ENCODE data around the gene MEGF11. TPM values are rescaled to one million over a fixed set of nuclear protein-coding genes. Genes with fewer than 3 reads are reported as not detected.

The MEGF11 gene
- total RNA-seq, 6 experiments from 2014 or later: not detected

DNA sequence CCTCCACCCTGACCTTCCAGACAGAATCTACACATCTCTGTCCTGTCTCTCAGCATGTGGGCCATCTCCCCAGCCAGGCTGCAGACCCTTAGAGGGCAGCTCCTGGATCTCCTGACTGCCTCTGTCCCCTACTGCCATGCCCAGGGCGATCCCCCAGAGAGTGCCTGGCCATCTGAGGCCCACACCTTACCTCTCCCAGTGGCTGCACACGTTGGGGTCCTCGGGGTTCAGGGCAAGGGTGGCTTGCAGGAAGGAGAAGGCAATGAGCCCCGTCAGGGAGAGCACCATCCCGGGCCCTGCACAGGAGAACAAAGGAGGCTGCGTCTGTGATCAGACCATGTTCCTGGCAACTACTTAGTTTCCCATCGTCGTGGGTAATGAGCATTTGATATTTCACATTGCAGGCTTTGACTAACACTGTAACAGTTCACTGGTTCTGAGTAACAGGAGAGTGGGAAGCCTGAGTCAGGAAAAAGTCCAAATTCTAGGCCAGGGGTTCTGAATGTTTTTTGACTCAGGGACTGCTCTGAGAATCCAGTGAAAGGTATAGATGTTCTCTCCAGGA lies 125.4 kb downstream of the MEGF11 start:
- no peak overlapping the region for H3K4me3 ChIP-seq
- H3K4me1 ChIP-seq: no peaks in the 10 kb centered on the region
- TF ChIP-seq, protein P1, sequence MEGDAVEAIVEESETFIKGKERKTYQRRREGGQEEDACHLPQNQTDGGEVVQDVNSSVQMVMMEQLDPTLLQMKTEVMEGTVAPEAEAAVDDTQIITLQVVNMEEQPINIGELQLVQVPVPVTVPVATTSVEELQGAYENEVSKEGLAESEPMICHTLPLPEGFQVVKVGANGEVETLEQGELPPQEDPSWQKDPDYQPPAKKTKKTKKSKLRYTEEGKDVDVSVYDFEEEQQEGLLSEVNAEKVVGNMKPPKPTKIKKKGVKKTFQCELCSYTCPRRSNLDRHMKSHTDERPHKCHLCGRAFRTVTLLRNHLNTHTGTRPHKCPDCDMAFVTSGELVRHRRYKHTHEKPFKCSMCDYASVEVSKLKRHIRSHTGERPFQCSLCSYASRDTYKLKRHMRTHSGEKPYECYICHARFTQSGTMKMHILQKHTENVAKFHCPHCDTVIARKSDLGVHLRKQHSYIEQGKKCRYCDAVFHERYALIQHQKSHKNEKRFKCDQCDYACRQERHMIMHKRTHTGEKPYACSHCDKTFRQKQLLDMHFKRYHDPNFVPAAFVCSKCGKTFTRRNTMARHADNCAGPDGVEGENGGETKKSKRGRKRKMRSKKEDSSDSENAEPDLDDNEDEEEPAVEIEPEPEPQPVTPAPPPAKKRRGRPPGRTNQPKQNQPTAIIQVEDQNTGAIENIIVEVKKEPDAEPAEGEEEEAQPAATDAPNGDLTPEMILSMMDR (IDR thresholded peaks at IDR 0.05): no peak
- TF ChIP-seq POLR2A (IDR thresholded peaks at IDR 0.05): no peak
- ATAC-seq (no peak), DNase-seq (no peak)
- H3K9me3 ChIP-seq: no peaks in the 10 kb centered on the region
- intact Hi-C loops (cut with DNase I): no loop called here
- H3K27me3 ChIP-seq: no peaks in the 10 kb centered on the region
- H3K27ac ChIP-seq: no peak overlapping the region
- no peaks in the 10 kb centered on the region for H3K36me3 ChIP-seq
- 62% methylated on average over 5 of the region's 8 CpGs for whole genome bisulfite sequencing (ENCODE audit: insufficient coverage, low coverage, low lambda C conversion rate, missing lambda C conversion rate)

DNA sequence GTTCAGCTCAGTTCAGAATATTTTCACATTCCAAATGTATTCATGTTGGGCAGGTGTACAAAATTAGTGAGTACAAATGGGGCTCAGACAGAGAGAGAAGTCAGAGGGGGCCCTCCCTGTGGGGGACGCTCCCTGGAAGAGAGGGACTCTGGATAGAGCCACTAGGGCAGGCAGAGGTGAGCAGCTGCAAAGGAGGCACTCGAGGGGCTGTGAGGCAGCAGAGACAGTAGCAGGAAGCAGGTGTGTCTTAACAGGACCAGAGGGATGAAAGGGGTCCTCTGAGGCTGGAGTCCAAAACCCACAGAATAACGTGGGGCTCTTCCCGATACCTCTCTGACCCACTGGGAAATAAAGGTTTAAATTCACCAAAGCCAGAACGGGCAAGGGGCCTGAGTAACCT lies 127.1 kb downstream of the MEGF11 start:
- ATAC-seq (no peak), DNase-seq (no peak)
- no peaks in the 10 kb centered on the region for H3K36me3 ChIP-seq
- H3K4me3 ChIP-seq: no peak overlapping the region
- no peaks in the 10 kb centered on the region for H3K9me3 ChIP-seq
- no peaks in the 10 kb centered on the region for H3K4me1 ChIP-seq
- 46% methylated on average over 5 of the region's 5 CpGs for WGBS (ENCODE audit: insufficient coverage, low coverage, low lambda C conversion rate, missing lambda C conversion rate)
- H3K27me3 ChIP-seq: no peaks in the 10 kb centered on the region
- TF ChIP-seq, protein P1 (IDR thresholded peaks at IDR 0.05): no peak
- no peak for TF ChIP-seq POLR2A (IDR thresholded peaks at IDR 0.05)
- intact Hi-C loops (cut with DNase I): no loop called here
- H3K27ac ChIP-seq: no peak overlapping the region

DNA sequence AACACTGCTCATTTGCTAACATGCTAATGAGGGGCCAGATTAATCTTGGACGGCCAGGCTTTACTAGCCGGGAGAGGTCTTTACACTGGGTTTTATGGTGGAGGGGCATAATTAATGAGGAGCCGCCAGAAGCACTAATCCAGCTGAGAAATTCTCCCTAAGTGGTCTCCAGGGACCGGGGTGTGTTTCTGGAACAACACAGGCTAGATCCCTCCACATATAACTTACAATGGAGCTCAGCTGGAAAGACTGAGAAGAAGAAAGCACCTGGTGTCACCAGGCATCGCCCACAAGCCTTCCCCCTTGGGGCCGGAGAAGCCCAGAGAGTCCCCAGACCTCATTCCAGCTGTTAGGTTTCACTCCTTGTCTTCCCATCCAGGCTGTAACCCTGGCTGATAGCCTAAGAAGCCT lies 127.5 kb downstream of the MEGF11 start:
- no peak for ATAC-seq
- intact Hi-C loops (cut with DNase I): no loop called here
- 80% methylated on average over 2 of the region's 6 CpGs for WGBS (ENCODE audit: insufficient coverage, low coverage, low lambda C conversion rate, missing lambda C conversion rate)
- Histone ChIP-seq H3K36me3 (no peaks in the 10 kb centered on the region), H3K4me1 (no peaks in the 10 kb centered on the region), H3K27ac (no peak overlapping the region), H3K4me3 (no peak overlapping the region), H3K27me3 (no peaks in the 10 kb centered on the region), H3K9me3 (no peaks in the 10 kb centered on the region)
- TF ChIP-seq, protein P1 (IDR thresholded peaks at IDR 0.05): no peak
- no peak for TF ChIP-seq POLR2A (IDR thresholded peaks at IDR 0.05)
- no peak for DNase-seq

DNA sequence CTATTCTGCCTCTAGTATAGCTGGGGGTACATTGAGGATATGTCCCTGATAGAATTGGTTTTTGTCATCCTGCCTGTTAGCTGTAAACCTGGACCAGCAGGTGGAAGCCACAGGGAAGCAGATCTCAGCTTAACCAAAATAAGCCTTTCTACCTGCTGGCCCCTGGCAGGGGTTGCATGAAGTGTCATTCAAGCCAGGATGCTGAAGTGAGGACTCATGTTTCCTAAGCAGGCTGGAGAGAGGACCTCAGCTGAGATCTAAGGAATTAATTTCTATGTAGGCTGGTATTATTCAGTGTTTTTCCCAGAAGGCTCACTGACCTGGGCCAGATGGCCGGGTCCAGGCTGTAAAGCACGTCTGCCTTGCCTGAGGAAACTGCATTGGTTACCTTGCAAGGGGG lies 128.9 kb downstream of the MEGF11 start:
- Histone ChIP-seq H3K27me3 (no peaks in the 10 kb centered on the region), H3K9me3 (no peaks in the 10 kb centered on the region), H3K4me3 (no peak overlapping the region), H3K4me1 (peaks cover 0 to 6% (median 0%) of the 10 kb centered on the region in 4 donors), H3K36me3 (no peaks in the 10 kb centered on the region), H3K27ac (no peak overlapping the region)
- ATAC-seq (no peak), DNase-seq (no peak)
- TF ChIP-seq POLR2A (IDR thresholded peaks at IDR 0.05): no peak
- TF ChIP-seq, protein P1 (IDR thresholded peaks at IDR 0.05): no peak
- intact Hi-C loops (cut with DNase I): no loop called here
- 64% methylated on average over 2 of the region's 2 CpGs for WGBS (ENCODE audit: insufficient coverage, low coverage, low lambda C conversion rate, missing lambda C conversion rate)

DNA sequence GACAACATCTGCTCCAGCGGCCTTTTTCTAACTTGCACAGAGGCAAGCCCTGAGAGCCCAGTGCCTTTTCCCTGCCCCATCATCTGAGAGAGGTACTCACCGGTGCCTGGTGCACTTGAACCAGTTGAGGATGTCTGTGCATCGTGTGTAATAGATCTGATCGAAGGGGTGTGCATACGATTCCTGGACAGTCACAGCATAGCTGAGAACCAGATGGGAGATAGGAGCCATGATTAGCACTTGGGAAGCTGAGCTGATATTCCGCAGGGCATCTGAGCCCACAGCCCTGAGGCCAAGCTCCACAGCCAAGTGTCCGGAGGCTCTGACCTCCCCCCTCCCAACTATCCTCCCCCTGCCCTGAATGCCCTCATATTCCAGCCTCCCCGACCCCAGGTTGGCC lies 129.8 kb downstream of the MEGF11 start:
- Histone ChIP-seq H3K27ac (no peak overlapping the region), H3K4me3 (no peak overlapping the region), H3K36me3 (no peaks in the 10 kb centered on the region), H3K9me3 (no peaks in the 10 kb centered on the region), H3K27me3 (no peaks in the 10 kb centered on the region), H3K4me1 (peaks cover 0 to 6% (median 0%) of the 10 kb centered on the region in 4 donors)
- TF ChIP-seq, protein P1 (IDR thresholded peaks at IDR 0.05): no peak
- no peak for TF ChIP-seq POLR2A (IDR thresholded peaks at IDR 0.05)
- WGBS (ENCODE audit: insufficient coverage, low coverage, low lambda C conversion rate, missing lambda C conversion rate): 45% methylated on average over 2 of the region's 8 CpGs
- ATAC-seq (no peak), DNase-seq (no peak)
- intact Hi-C loops (cut with DNase I): no loop called here

Measured in right lobe of liver (tissue), 6 donors.